Posterior vena cava (tissue), 2 donors: Measurements from ENCODE around the gene CCDC149. TPM values are rescaled to one million over a fixed set of nuclear protein-coding genes. Genes with fewer than 3 reads are reported as not detected.

Source experiments
- DNase-seq: peaks from one replicate; pipeline ENCODE4 v3.0.0-alpha.2; 2020; ENCODE audit warnings: low spot score
- intact Hi-C, 2 donors: fragments of 100-400 bp; cut with DNase I; formaldehyde crosslinking; loops; one replicate each; pipeline versions ENCODE4 v1.14.1 to v1.14.2; 2022 to 2023
- total RNA-seq, 2 donors: library from RNA; stranded (reverse); fragmentation: NEBNext Ultra II Directional; extraction: Animal tissue kit (Norgen Biotek cat#: 25700); gene quantifications; one replicate each; pipeline ENCODE4 v1.2.1, GENCODE V29; 2021
- donor health status: DM: yes; HTN: yes; CAD: no.
- donor health status: DM: yes; HTN: yes; CAD: no.

CCDC149 gene
- total RNA-seq, 2 donors from 2014 or later: 30.9 to 36.4 TPM

DNA sequence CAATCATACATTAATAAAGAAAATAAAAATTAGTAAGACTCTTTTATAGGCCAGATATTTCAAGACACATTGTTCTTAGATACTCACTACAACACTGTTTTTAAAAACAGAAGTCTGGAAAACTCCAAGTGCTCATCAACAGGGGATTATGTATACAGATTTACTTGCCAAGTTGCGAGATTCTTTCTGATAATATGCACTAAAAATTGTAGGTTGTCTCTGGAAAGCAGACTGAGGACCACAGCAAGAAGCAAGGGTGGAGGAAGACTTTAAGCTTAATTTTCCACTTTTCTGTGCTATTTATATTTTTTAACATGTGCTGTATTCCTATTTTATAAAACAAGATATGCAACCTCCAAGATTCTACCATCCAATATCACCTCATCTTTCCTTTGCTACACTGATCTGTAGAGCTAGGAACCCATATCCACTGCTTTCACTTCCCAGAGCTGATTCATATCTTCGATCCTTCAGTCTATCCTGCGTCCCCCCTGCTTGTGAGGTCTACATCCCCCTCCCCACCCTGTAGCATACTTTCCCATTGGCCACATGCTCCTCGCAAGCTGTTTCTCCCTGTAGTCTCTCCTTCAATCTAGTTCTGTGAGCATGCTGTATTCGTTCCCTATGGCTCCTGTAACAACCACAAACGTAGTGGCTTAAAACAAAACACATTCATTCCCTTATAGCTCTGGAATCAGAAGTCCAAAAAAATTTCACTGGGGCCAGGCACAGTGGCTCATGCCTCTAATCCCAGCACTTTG, 101.8 kb downstream of the CCDC149 start:
- DNase-seq: no peak
- intact Hi-C loops: no loop called here

DNA sequence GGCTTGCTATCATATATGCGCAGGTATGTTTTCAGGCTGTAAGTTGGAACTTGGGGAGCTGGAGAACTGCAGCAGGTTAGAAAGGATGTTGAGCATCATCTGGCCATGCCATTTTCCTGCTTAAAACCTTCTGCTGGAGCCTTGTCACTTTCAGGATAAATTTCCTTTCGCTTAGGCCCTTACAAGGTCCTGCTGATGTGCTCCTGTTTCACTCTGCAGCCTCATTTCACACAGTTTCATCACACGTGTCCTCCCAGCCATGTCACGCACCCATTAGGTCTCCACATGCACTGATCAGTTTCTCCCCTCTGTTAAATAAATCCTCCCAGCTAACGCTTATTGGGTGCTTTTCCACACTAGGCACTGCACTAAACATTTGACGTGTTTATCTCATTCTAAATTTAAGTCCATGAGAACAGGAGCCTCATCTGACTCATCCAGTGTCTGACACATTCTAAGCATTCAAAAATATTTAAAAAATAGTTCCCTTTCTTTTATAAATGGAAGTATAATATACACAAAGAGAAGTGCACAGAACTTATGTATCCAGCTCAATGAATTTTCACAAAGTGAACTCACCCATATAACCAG, 102.9 kb downstream of the CCDC149 start:
- no peak for DNase-seq
- intact Hi-C loops: loop anchor here in 1 of 2 donors (10.0 kb wide), 1 partner anchor 105 kb away; the partner anchor contains the start of gene CCDC149

DNA sequence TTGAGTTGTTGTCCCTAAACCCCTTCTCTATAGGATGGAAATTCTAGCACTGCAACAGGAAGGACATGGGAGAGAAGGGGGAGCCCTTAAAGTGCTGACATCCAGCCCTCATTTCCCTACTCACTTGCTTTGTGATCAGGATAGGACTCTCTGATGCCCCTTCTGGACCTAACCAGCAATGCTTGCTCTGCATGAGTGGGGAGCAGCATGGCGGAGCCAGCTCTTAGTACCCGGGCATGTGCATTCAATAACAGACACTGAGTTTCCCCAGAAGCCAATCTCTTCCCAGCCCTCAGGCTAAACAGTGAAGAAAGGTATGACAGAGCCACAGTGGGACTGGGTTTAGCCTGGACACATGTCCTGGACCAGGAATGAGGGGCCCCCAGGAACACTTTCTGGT, 103.5 kb downstream of the CCDC149 start:
- DNase-seq: no peak
- intact Hi-C loops: loop anchor here in 1 of 2 donors (10.0 kb wide), 1 partner anchor 105 kb away; the partner anchor contains the start of gene CCDC149

DNA sequence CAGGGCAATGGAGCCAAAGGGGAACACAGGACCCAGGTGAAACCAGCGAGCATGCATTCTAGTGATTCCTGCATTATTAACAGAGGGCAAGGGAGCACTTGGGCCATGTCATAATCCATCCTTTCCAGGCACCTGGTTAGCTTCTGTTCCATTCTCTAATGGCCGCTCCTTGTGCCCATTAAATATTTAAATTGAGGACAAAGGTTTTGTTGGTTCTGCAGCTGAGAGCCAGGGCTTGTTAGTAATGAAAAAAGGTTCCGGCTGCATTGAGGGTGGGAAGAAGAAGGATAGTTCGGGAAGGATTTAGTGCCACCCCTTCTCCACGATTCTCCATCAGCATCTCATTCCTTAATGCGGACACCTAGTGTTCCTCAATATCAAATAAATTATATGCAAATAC, 103.9 kb downstream of the CCDC149 start:
- DNase-seq: no peak
- intact Hi-C loops: loop anchor here in 1 of 2 donors (10.0 kb wide), 1 partner anchor 106 kb away; the partner anchor contains the start of gene CCDC149

DNA sequence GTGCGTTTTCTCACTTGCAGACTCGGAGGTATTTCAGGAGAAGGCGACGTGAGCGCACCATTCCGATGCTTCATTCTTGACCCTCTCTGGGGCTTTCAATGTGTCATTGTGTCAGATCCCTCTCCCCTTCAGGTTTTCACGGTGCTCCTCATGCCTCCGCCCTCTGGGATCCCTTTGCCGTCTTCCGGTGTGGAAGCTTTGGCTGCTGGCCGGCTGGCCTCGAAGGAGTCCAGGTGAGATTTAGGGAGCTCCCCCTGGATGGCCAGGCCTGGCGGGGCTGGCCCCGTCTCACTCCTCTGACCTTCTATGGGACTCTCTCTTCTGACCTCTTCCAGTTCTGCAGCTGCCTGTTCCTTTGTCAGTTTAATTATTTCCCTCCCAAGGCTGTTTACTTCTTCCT, 104.6 kb downstream of the CCDC149 start:
- intact Hi-C loops: loop anchor here in 1 of 2 donors (10.0 kb wide), 1 partner anchor 107 kb away; the partner anchor contains the start of gene CCDC149
- DNase-seq: no peak

DNA sequence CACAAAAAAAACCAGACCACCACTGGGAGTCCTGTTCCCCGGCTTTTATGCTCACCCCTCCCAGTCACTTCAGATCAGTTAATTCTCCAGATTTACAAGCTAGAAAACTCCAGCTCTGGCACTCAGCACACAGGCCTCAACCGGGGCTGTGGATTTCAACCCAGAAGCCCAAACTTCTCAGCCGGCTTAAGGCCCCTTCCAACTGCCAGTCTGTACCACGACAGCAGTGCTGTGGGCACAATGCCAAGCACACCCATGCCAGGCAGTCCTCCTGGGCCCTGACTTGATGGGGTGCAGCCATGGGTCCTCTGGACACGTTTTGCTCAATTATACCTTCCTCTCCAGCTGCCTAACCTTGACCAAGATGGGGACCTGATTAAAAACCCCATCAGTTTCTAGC, 105.2 kb downstream of the CCDC149 start:
- intact Hi-C loops: loop anchor here in 1 of 2 donors (10.0 kb wide), 1 partner anchor 107 kb away; the partner anchor contains the start of gene CCDC149
- DNase-seq: no peak

DNA sequence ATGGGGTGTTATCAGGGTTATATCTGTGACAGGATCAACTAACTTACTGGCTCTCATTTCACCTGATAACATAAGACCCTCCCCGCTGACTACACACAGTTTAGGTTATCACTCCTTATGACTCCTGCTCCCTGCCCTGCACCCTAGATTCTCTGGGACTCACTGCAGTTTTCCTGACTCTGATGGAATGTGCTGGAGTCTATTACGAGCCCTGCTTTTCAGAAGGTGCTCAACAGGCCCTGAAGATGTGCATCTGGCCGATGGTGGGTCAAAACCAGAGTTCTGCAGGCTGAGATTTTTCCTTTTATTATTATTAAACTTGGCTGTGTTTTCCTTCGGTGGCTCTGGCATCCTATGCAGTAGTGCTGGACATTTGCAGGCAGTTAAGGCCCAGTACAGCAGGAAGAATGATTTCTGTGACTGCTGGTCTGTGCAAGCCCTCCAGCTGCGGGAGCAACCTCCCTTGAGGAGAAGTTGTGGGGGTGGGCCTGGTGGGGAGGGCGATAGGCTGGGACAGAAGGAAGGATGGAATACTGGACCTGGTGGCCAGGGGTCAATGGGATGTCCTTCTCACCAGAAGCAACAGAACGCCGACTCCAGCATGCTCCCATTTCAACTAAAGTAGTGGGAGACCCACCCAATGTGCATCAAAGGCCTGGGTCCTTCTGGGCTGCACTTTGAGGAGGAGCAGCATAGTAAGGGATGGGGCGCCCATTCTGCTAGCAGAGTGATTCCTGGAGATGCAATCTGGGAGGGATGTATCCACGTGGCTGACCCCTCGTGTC, 106.4 kb downstream of the CCDC149 start:
- no peak for DNase-seq
- intact Hi-C loops: loop anchor here in 1 of 2 donors (10.0 kb wide), 1 partner anchor 108 kb away; the partner anchor contains the start of gene CCDC149

DNA sequence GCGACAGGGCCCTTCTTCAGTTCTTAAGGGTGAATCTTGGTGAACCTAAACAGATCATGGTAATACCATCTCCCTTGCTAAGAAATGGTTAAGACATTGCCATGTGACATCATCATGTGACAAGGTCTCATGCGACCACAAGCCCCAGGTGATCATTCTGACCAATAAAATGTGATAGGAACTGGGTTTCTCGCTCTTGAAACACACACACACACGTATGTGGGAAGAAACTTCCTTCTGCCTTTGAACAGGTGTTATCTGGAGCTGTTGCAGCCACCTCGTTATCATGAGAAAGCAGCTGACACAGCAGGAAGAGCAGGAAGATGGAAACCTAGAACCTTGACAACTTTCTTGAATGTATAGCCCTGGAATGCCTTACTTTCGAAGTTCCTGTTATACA, 107.3 kb downstream of the CCDC149 start:
- intact Hi-C loops: loop anchor here in 1 of 2 donors (10.0 kb wide), 1 partner anchor 109 kb away; the partner anchor contains the start of gene CCDC149
- DNase-seq: no peak

DNA sequence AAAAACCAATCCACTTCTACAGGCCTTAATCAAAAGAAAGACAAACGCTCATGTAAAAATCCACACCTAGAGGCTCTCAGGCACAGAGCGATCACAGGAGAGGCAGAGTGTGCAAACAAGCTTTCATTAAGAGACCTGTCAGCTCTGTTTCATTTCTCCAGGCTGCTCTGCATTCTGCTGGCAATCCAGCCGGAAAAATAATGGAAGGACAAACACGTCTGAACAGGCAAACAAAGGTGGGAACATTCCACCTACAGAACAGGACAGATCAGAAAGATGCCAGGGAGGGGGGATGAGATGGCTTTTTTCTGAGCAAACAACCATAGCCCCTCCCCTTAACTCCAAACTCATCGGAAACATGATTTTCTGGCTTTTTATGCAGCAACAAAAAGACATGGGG, 107.8 kb downstream of the CCDC149 start:
- intact Hi-C loops: loop anchor here in 1 of 2 donors (10.0 kb wide), 1 partner anchor 110 kb away; the partner anchor contains the start of gene CCDC149
- DNase-seq: no peak

DNA sequence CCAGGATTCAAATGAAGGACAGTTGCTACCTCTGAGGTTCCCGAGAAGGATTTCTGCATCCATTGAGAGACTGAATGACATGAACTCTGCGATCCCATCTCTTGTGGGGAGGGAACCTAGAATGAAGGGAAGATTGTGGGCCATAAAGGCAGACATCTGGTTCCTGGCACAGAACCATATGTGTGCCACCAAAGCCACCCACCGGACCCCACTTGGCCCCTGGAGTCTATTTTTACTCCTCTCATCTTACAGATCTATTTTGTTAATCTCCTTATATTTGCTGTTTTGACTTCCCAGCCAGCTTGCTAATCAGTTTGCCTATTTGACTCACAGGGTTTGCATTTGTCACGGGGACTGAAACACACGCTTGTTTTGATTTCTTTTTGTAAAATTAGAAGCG, 110.2 kb downstream of the CCDC149 start:
- intact Hi-C loops: loop anchor here in 1 of 2 donors (5.0 to 10.0 kb wide), 2 partner anchors 45 to 112 kb away; partner anchors contain the start of gene CCDC149
- no peak for DNase-seq

DNA sequence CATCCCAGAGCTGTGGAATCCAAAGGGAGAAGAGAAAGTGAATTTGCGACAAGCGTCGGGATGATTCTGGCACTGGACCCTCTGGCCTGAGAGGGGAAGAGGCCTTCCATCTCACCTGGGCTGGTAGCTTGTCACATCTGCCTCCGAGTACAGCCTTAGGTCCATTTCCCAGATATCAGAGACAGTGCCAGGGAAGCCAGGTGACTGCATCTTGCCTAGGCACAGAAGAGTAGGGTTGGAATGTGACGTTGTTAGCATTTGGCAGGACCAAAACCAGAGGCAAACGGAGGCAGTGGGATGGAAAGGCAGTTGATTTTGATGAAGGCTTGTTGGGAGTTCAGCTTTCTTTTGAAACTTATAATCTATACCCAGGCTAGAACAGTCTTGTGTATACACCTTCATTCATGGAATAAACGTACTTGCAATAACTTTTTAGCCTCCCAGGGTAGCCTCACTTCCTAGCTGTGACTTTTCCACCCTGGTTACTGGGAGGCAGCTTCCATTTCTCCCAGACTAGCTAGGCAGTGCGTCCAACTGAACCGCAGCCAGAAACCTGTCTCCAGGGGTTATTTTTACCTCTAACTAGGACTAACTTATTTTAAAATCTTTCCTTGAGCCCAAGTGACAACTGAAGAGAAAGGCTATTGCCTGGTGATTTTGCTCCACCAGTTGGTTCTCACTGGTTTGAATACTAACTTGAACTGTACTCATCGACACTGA, 111.5 kb downstream of the CCDC149 start:
- intact Hi-C loops: loop anchor here in 1 of 2 donors (5.0 to 10.0 kb wide), 2 partner anchors 46 to 114 kb away; partner anchors contain the start of gene CCDC149
- DNase-seq: no peak

DNA sequence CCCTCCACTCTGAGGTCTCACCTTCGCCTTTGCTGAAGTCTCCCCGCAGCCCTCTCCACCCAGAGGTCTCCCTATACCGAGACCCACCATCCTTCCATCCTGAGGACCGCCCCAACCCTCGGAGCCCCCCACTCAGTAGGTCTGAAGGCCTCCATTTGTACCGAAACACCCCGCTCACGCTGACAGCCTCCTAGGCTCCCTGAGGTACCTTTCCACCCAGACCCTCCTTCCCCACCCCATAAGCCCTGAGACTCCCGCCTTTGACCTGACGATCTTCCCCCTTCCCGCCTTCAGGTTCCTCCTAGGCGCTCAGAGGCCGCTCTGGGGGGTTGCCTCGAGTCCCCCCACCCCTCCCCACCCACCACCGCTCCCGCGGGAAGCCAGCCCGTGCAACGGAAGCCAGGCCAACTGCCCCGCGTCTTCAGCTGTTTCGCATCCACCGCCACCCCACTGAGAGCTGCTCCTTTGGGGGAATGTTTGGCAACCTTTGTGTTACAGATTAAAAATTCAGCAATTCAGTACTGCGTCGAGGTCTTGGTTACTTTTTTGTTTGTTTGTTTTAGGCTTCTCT, 112.4 kb downstream of the CCDC149 start:
- intact Hi-C loops: loop anchor here in 1 of 2 donors (5.0 to 10.0 kb wide), 2 partner anchors 47 to 114 kb away; partner anchors contain the start of gene CCDC149
- no peak for DNase-seq

DNA sequence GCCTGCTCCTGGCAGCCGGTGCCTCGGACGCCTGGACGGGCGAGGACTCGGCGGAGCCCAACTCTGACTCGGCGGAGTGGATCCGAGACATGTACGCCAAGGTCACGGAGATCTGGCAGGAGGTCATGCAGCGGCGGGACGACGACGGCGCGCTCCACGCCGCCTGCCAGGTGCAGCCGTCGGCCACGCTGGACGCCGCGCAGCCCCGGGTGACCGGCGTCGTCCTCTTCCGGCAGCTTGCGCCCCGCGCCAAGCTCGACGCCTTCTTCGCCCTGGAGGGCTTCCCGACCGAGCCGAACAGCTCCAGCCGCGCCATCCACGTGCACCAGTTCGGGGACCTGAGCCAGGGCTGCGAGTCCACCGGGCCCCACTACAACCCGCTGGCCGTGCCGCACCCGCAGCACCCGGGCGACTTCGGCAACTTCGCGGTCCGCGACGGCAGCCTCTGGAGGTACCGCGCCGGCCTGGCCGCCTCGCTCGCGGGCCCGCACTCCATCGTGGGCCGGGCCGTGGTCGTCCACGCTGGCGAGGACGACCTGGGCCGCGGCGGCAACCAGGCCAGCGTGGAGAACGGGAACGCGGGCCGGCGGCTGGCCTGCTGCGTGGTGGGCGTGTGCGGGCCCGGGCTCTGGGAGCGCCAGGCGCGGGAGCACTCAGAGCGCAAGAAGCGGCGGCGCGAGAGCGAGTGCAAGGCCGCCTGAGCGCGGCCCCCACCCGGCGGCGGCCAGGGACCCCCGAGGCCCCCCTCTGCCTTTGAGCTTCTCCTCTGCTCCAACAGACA, 113.1 kb downstream of the CCDC149 start:
- intact Hi-C loops: loop anchor here in 1 of 2 donors (5.0 to 10.0 kb wide), 3 partner anchors 48 to 215 kb away; partner anchors contain the start of genes CCDC149 and DHX15
- no peak for DNase-seq

DNA sequence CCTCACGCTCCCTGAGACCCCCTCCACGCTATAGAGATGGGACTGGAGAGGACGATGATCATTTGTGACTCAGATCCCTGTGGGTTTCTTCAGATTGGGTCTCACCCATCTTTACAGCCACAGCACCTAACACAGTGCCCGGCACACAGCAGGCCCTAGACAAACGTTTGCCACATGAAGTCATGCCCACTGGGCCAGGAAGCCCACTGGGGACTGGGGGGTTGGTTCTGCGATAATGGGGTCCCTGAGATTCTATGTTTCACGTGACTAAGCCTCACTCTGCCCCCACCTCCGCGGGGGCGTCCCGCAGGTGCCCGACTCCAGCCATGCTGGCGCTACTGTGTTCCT, 113.7 kb downstream of the CCDC149 start:
- DNase-seq: no peak

DNA sequence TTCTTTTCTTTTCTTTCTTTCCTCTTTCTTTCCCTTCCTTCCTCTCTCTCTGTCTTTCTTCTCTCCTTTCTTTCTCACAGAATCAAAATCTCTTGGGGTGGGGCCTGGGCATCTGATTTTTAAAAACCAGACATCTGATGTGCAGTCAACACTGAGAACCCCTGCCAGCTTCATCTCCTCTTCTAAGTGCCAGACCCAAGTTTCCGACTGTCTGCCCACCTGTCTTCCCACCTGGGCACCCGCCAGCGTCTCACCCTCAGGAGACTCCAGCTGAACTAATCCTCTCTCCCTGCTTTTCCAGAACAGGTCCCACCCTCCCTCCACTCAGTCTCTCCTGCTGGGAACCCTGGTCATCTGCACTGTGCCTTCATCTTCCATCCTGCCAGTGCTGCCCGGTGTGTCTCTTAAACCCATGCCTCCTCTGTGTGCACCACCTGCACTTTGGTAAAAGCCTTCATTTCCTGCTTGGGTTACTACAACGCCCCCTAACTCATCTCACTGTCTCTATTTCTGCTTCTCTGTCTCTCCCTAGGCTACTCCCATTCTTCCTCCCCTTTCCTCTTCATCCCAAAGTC, 114.7 kb downstream of the CCDC149 start:
- intact Hi-C loops: loop anchor here in 1 of 2 donors (10.0 kb wide), 1 partner anchor 213 kb away; the partner anchor contains the start of gene DHX15

More for the DNA sequence above, 113.7 kb downstream of the CCDC149 start:
- intact Hi-C loops: loop anchor here in 1 of 2 donors (10.0 kb wide), 1 partner anchor 214 kb away; the partner anchor contains the start of gene DHX15

DNA sequence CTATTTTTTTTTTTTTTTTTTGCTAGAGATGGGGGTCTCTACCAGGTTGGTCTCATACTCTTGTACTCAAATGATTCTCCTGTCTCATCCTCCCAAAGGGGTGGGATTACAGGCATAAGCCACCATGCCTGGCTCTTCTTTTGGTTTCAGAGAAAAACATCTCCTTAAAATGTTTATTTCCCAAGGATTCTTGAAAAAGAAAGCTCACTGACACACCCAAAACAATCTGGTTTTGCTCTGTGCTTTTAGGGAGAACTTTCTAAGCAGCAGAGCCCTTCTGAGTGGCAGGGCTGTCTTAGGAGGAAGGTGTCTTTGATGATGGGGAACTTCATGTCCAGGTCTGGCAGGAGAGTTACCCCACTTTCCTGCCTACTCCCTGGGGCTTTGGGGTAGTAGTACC, 116.2 kb downstream of the CCDC149 start:
- DNase-seq: no peak
- intact Hi-C loops: loop anchor here in 1 of 2 donors (10.0 kb wide), 1 partner anchor 212 kb away; the partner anchor contains the start of gene DHX15

More for the DNA sequence above, 114.7 kb downstream of the CCDC149 start:
- DNase-seq: no peak
